Suppressor macrophage (primary cell): ENCODE measurements around the gene HECTD4.
A peak's percentile ranks its signal among the peaks of the same experiment; 100 is the strongest.

Experiments
- DNase-seq, 4 experiments: peaks; one replicate each; pipeline ENCODE4 v3.0.0-alpha.2; 2020 to 2022

Gene HECTD4

DNA sequence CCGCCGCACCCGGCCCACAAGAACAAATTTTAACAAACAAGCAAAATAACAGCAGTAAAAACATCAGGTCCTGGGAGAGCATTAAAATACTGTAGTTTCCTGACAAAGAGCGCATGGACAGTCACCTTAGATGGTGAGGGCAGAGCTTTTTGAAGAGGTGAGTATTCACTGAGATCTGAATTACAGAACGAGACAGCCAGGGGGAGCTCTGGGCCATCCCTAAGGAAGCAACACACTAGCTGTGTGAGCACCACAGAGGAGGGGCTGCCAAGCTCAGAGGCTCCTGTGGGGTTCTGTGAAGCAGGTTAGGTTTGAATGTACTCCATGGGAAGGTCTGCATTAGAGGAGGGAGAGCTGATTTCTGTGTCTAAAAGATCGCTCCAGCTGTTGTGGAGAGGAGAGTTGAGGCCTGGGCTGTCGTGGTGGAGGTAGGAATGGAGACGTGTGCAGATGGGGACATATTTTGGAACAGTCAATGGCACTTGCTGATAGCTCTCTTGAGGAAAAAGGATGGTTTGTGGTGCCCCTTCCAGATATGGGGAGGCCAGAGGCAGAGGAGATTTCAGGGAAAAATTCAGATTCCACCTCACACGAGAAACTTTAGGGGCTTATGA is 184.0 kb downstream of the HECTD4 start:
- peak; percentile 23 to 55 (median 40) for DNase-seq

GRCh38 chr12:112196196-112196875 is 185.9 kb downstream of the HECTD4 start:
- no peak for DNase-seq

DNA sequence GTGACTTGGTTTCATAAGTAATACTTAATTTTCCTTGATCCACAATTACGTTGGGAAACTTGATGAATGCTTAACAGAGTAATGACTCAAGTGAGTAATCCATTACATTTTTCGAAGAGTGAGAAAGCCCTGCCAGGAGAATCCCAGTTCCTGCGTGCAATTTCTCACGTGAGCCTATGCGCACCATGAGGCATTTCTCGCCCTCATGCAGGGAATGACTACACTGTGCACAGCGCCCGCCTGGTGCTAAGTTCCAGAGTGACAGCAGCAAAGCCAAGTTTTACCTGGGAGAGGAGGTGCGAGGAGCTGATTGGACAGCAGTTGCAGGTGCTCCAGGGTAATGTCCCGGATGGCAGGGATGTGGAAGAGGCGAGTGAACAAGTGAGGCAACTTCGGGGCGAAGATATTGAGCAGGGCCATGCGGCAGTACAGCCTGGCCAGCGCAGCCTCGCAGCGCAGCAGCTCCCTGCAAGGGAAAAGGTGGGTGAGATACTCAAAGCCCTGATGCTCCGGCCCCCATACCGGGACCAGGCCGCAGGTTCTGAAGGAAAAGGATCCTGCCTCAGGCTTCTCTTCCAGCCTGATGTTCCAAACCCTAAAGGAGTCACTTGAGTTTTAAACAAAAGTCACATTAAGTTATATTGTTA is 187.5 kb downstream of the HECTD4 start:
- DNase-seq: no peak

GRCh38 chr12:112192475-112192874 is 189.8 kb downstream of the HECTD4 start:
- no peak for DNase-seq

GRCh38 chr12:112191840-112192321 is 190.3 kb downstream of the HECTD4 start:
- no peak for DNase-seq

GRCh38 chr12:112191201-112191600 is 191.0 kb downstream of the HECTD4 start:
- no peak for DNase-seq

DNA sequence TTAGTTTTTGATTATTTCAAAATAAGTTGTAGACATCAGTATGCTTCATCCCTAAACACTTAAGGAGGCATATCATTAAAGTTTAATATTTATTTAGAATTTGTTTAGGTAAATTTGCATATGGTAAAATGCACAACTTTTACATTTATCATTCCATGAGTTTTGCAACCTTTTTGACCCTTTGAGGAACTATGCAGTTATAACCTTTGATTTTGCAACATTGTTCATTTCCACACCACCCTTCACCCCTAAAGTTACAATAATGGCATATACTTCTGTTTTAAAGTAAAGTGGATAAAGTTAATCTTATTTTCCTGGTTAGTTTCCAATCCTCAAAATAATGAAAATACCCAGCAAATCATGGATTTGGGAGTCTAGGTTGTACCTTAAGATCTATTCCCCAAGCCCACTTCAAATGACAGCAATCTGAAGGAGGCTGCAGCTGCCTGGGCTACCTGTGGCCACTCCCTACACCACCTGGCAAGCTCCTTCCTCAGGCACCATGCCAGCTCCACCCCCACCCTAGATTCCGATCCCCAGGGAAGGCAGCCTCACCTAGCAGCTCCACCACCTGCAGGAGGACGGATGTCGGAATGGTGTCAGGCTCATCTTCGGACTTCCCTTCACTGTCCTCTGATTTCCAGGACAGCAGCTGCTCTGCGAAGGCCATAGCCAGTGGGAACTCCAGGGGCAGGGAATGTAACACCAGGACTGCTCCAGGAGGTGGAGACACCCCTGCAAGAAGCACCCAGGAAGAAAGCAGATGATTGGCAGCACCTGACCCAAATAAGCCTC is 191.8 kb downstream of the HECTD4 start:
- peak in 2 of 4 experiments; percentile 27 to 50 for DNase-seq

- no peak for DNase-seq
Measured at GRCh38 chr12:112188130-112188830, 194.0 kb downstream of the HECTD4 start.

- no peak for DNase-seq
Measured at GRCh38 chr12:112185093-112185923, 196.9 kb downstream of the HECTD4 start.

- DNase-seq: no peak
Measured at GRCh38 chr12:112184056-112184887, 198.0 kb downstream of the HECTD4 start.

- DNase-seq: no peak
Measured at GRCh38 chr12:112183141-112184021, 198.8 kb downstream of the HECTD4 start.

GRCh38 chr12:112182499-112182898 is 199.7 kb downstream of the HECTD4 start:
- DNase-seq: no peak

DNA sequence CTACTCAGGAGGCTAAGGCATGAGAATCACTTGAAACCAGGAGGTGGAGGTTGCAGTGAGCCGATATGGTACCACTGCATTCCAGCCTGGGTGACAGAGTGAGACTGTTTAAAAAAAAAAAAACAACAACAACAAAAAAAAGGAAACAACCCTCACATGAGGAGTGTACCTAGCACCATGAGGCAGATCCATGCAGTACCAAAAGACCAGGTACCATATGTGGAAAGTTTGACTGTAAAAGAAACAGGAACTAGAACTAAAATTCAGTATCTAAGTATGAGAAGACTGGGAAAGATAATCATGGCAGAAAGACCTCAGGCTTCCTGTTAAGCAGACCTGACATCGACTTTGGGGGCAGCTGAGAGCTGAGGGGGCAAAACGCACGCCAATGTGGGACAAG is 201.8 kb downstream of the HECTD4 start:
- no peak for DNase-seq

DNA sequence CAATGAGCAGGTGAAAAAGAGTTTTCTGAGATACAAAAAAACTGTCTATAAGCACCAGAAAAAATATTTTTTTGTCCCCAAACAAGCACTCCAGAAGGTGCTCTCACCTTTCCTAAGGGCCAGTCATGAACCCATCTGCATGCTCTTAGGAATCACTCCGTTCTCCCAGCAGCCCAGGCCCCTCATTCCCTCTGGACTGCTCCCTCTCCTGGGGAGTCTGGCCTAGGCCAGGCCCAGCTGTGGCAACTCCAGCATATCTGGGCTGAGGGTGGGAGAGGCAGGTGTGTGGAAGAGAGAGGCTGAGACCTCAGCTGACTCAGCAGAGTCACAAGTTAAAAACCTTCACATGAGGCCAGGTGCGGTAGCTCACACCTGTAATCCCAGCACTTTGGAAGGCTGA is 202.3 kb downstream of the HECTD4 start:
- DNase-seq: no peak

DNA sequence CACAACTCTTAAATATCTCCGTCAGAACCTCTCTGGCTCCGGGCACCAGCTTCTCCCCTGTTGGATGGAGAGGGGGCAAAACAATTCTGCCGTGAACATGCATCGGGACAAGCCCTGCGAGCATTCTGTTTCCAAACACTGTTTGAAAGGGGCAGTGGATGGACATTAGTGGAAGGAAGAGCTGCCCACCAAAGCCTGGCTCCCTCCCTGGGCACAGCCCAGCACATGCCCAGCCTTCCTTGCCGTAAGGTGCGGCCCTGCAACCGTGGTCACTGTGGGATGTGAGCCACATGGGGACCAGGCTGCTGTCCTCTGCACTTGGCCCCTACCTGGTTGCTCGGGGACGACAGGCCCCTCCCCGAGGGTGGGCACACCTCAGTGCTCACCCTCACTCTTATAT is 202.9 kb downstream of the HECTD4 start:
- DNase-seq: no peak

DNA sequence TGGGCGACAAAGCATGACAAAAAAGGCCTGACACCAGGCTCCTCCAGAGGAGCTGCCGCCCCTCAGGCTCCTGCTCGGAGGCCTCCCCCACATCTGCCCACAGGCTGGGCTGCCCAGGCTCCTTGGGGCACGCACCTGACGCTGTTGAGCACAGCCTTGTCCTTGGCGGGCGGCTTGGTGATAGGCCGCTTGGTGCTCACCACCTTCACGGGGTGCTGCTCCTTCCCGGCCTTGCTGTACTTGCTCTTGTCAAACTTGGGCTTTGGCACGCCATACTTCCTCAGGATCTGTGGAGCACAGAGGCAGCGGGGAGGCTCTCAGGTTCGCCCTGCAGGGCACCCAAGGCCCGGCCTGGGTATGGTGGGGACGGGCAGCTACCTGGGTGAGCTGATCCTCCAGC is 203.4 kb downstream of the HECTD4 start:
- no peak for DNase-seq

GRCh38 chr12:112176321-112177010 is 205.8 kb downstream of the HECTD4 start:
- no peak for DNase-seq

- DNase-seq: no peak
Measured at GRCh38 chr12:112175361-112176155, 206.7 kb downstream of the HECTD4 start.
